ENCODE data around the gene SORCS2.

- TF ChIP-seq, protein P1, sequence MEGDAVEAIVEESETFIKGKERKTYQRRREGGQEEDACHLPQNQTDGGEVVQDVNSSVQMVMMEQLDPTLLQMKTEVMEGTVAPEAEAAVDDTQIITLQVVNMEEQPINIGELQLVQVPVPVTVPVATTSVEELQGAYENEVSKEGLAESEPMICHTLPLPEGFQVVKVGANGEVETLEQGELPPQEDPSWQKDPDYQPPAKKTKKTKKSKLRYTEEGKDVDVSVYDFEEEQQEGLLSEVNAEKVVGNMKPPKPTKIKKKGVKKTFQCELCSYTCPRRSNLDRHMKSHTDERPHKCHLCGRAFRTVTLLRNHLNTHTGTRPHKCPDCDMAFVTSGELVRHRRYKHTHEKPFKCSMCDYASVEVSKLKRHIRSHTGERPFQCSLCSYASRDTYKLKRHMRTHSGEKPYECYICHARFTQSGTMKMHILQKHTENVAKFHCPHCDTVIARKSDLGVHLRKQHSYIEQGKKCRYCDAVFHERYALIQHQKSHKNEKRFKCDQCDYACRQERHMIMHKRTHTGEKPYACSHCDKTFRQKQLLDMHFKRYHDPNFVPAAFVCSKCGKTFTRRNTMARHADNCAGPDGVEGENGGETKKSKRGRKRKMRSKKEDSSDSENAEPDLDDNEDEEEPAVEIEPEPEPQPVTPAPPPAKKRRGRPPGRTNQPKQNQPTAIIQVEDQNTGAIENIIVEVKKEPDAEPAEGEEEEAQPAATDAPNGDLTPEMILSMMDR (conservative IDR thresholded peaks at IDR 0.05; ENCODE audit: low read depth, low read length) = no peak
- TF ChIP-seq EZH2 (IDR thresholded peaks at IDR 0.05; ENCODE audit: borderline replicate concordance, low read depth, low read length, poor library complexity, severe bottlenecking) = no peak
These were observed 220.2 kb downstream of the SORCS2 start for GRCh38 chr4:7412554-7412912.

All from A673 (cell line).